ENCODE measurements around the gene MYH14.

GRCh38 chr19:50329146-50329925 lies 125.9 kb downstream of the MYH14 start, which contains the start of gene KCNC3:
- TF ChIP-seq, protein P1, sequence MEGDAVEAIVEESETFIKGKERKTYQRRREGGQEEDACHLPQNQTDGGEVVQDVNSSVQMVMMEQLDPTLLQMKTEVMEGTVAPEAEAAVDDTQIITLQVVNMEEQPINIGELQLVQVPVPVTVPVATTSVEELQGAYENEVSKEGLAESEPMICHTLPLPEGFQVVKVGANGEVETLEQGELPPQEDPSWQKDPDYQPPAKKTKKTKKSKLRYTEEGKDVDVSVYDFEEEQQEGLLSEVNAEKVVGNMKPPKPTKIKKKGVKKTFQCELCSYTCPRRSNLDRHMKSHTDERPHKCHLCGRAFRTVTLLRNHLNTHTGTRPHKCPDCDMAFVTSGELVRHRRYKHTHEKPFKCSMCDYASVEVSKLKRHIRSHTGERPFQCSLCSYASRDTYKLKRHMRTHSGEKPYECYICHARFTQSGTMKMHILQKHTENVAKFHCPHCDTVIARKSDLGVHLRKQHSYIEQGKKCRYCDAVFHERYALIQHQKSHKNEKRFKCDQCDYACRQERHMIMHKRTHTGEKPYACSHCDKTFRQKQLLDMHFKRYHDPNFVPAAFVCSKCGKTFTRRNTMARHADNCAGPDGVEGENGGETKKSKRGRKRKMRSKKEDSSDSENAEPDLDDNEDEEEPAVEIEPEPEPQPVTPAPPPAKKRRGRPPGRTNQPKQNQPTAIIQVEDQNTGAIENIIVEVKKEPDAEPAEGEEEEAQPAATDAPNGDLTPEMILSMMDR (IDR thresholded peaks at IDR 0.05), result no peak
- TF ChIP-seq EZH2 (IDR thresholded peaks at IDR 0.05) (no peak), EZH2phosphoT487 (IDR thresholded peaks at IDR 0.05) (no peak)

Data from neural progenitor cell (in vitro differentiated cells).